Activated B cell treated with CpG ODN at 0.5 μM for 24 hours (primary cell): Measurements from ENCODE around the gene PTK7. TPM values are rescaled to one million over a fixed set of nuclear protein-coding genes. Genes with fewer than 3 reads are reported as not detected.
"Not testable (repeated sequence)": the region's sequence is repeated elsewhere in the genome, so short reads cannot be mapped to it uniquely, and the experiment has no call there.

Experiments used
- ATAC-seq: fragments of 200-7000 bp; cut with Tn5 transposase; one replicate; pipeline ENCODE4 v1.10.0; 2021; ENCODE audit warnings: low read depth, mild to moderate bottlenecking, moderate library complexity
- CTCF ChIA-PET: fragments of 350-600 bp; sonication (Branson Sonifier 250); formaldehyde crosslinking; loops from one replicate; lab custom pipeline; 2021; ENCODE audit warnings: antibody characterized with exemption; lab: Charles Lee
- POLR2A ChIA-PET: fragments of 350-600 bp; sonication (Branson Sonifier 250); formaldehyde crosslinking; loops from one replicate; lab custom pipeline; 2021; ENCODE audit warnings: antibody characterized with exemption; lab: Charles Lee
- DNase-seq: peaks from one replicate; pipeline ENCODE4 v3.0.0; 2022
- H3K27ac Mint-ChIP-seq: one replicate; pipeline ENCODE4 v1.8.0; 2020; ENCODE audit warnings: mixed read lengths
- H3K27me3 Mint-ChIP-seq: one replicate; pipeline ENCODE4 v1.8.0; 2021; ENCODE audit warnings: mixed read lengths
- H3K36me3 Mint-ChIP-seq: one replicate; pipeline ENCODE4 v1.8.0; 2021; ENCODE audit warnings: low read depth, mixed read lengths
- H3K4me1 Mint-ChIP-seq: one replicate; pipeline ENCODE4 v1.8.0; 2021; ENCODE audit warnings: mixed read lengths
- H3K4me3 Mint-ChIP-seq: one replicate; pipeline ENCODE4 v1.8.0; 2020; ENCODE audit warnings: mild to moderate bottlenecking, mixed read lengths
- H3K9me3 Mint-ChIP-seq: one replicate; pipeline ENCODE4 v1.8.0; 2020; ENCODE audit warnings: mixed read lengths
- intact Hi-C: fragments of 100-400 bp; cut with micrococcal nuclease; formaldehyde crosslinking; loops from one replicate; pipeline ENCODE4 v1.15.1; 2024
- total RNA-seq: library from RNA; stranded (reverse); gene quantifications from 2 replicates; pipeline ENCODE4 v1.2.3, GENCODE V29; 2022
- TF ChIP-seq, protein P1 (sequence below): fragments of 200-600 bp; IDR thresholded peaks from one replicate; pipeline ENCODE4 v1.8.0; 2022; ENCODE audit warnings: antibody characterized with exemption, mild to moderate bottlenecking

Gene PTK7
- total RNA-seq, 1 donor from 2014 or later = 0.82 TPM

DNA sequence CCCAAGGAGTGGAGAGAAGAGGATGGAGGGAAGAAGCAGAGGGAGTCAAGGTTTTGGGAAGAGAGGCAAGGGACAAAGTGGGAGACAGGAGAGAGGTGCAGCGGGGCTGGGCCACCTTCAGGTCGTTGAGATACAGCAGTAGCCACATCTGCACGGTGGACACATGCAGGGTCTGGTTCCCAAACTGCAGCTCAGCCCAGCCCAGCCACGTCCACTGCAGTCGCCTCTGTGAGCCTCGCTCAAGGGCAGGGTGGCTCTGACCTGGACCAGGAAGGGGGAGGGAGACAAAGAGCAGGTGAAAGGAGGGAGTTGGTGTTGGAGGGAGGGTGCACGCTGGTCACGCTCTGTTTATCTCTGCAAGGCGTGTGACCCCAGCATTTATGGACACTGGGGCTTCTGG, 37.4 kb upstream of the PTK7 start:
- DNase-seq = no peak
- H3K36me3 Mint-ChIP-seq = peaks cover 72% of the 10 kb centered on the region
- ATAC-seq = no peak
- intact Hi-C loops = no loop called here
- POLR2A ChIA-PET = no interaction called here
- no peak overlapping the region for H3K27ac Mint-ChIP-seq
- CTCF ChIA-PET = no interaction called here
- H3K4me3 Mint-ChIP-seq = no peak overlapping the region
- no peaks in the 10 kb centered on the region for H3K9me3 Mint-ChIP-seq
- TF ChIP-seq, protein P1, sequence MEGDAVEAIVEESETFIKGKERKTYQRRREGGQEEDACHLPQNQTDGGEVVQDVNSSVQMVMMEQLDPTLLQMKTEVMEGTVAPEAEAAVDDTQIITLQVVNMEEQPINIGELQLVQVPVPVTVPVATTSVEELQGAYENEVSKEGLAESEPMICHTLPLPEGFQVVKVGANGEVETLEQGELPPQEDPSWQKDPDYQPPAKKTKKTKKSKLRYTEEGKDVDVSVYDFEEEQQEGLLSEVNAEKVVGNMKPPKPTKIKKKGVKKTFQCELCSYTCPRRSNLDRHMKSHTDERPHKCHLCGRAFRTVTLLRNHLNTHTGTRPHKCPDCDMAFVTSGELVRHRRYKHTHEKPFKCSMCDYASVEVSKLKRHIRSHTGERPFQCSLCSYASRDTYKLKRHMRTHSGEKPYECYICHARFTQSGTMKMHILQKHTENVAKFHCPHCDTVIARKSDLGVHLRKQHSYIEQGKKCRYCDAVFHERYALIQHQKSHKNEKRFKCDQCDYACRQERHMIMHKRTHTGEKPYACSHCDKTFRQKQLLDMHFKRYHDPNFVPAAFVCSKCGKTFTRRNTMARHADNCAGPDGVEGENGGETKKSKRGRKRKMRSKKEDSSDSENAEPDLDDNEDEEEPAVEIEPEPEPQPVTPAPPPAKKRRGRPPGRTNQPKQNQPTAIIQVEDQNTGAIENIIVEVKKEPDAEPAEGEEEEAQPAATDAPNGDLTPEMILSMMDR = no peak
- H3K27me3 Mint-ChIP-seq = no peaks in the 10 kb centered on the region
- no peaks in the 10 kb centered on the region for H3K4me1 Mint-ChIP-seq

DNA sequence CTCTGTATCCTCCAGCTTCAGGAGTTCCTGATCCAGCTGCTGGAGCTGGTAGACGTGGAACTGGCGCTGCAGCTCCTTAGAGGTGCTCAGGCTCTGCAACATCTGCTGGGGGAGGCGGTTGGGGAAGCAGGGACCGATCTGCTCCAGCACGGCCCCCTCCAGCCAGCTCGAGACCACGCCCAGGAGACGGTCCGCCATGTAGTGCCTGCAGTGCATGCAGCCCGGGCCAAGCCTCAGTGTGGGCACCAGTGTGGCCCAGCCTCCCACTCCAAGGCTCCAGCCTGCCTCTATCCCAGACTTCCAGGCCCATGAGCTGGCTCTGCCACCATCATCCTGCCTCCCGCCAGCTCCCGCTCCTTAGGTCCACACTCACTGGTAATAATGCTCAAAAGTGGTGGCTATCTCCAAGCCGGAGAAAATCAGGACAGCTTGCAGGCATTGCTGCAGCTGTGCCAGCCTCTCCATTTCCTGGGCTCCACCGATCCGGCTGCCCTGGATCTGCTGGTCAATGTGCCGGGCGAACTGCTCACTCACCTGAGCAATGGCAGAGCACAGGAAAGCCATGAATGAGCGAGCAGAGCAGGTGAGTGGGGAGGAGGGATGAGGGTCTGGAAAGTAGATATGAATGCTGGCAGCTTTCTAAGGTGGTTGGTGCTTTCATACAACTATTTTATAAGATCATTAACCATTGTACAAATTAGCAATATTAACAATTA, 35.4 kb upstream of the PTK7 start:
- intact Hi-C loops = no loop called here
- H3K27ac Mint-ChIP-seq = no peak overlapping the region
- no peaks in the 10 kb centered on the region for H3K27me3 Mint-ChIP-seq
- DNase-seq (no peak), ATAC-seq (no peak)
- TF ChIP-seq, protein P1 = no peak
- CTCF ChIA-PET = no interaction called here
- POLR2A ChIA-PET = no interaction called here
- peaks cover 71% of the 10 kb centered on the region for H3K36me3 Mint-ChIP-seq
- no peak overlapping the region for H3K4me3 Mint-ChIP-seq
- H3K4me1 Mint-ChIP-seq = no peaks in the 10 kb centered on the region
- H3K9me3 Mint-ChIP-seq = no peaks in the 10 kb centered on the region

DNA sequence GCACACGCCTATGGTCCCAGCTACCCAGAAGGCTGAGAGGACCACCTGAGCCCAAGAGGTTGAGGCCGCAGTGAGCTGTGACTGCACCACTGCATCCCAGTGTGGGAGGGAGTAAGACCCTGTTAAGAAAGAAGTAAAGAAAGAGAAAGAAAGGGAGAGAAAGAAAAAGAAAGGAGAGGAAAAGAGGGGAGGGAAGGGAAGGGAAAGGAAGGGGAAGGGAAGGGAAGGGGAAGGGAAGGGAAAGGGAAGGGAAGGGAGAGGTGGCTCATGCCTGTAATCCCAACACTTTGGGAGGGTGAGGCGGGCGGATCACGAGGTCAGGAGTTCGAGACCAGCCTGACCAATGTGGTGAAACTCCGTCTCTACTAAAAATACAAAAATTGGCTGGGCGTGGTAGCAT, 34.6 kb upstream of the PTK7 start:
- H3K36me3 Mint-ChIP-seq = peaks cover 74% of the 10 kb centered on the region
- DNase-seq, intact Hi-C loops, H3K9me3 Mint-ChIP-seq, ATAC-seq, H3K27ac Mint-ChIP-seq, H3K4me1 Mint-ChIP-seq, H3K4me3 Mint-ChIP-seq, H3K27me3 Mint-ChIP-seq: not testable (repeated sequence)
- ChIA-PET CTCF (interaction anchor here (0.7 kb wide), 1 partner anchor 664 kb away, joined by 3 read pairs; no protein-coding TSS in a partner anchor), POLR2A (interaction anchor here (0.8 kb wide), 1 partner anchor 183 kb away, joined by 3 read pairs; no protein-coding TSS in a partner anchor)

DNA sequence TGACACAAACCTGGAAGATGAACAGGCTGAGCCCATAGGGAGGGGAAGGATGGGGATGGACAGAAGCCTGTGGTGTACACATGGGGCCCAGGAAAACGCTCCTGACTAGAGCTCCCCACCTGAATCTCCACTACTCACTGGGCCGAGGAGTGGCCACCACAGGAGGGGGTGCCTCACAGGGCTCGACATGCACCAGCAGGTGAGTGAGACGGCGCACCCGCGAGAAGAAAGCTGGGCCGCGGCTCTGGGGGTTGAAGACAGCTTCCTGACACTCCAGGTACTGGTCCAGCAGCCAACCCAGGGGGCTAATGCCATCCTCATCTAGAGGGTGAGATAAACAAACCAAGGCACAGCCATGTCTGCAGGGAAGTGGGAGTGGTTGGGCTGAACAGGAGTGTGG, 32.8 kb upstream of the PTK7 start:
- Mint-ChIP-seq H3K27ac (no peak overlapping the region), H3K4me1 (no peaks in the 10 kb centered on the region), H3K9me3 (no peaks in the 10 kb centered on the region), H3K36me3 (peaks cover 70% of the 10 kb centered on the region), H3K4me3 (no peak overlapping the region), H3K27me3 (no peaks in the 10 kb centered on the region)
- ChIA-PET POLR2A (no interaction called here), CTCF (no interaction called here)
- DNase-seq (no peak), ATAC-seq (no peak)
- TF ChIP-seq, protein P1 = no peak
- intact Hi-C loops = no loop called here

DNA sequence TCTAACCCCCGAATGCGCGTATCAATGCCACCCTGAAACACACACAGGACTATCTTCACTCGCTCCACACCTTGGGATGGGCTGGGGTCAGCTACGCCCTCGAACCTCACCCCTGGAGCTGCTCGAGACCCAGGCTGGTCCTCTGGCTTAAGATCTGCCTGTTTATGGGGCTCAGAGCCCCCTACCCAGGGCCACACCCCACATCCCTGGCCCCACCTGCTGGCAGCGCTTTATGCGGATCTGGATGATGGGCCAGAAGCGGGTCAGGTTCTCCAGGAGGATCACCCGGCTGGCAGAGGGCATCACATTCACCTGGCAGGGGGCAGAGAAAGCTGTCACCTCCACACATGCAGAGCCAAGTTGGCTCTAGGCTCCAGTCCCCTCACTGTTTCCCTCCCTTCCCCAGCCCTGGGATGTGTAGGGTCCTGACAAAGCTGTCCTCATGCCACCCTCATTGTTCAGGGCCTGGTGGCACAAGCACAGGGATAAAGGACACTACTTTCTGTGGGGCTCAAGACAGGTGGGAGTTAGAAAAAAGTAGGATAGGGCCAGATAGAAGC, 30.7 kb upstream of the PTK7 start:
- no peaks in the 10 kb centered on the region for H3K9me3 Mint-ChIP-seq
- ChIA-PET POLR2A (interaction anchor here (0.9 kb wide), 1 partner anchor 14 kb away, joined by 3 read pairs; the partner anchor contains the start of genes KLC4 and MRPL2), CTCF (no interaction called here)
- H3K4me3 Mint-ChIP-seq = no peak overlapping the region
- TF ChIP-seq, protein P1 = no peak
- H3K27me3 Mint-ChIP-seq = no peaks in the 10 kb centered on the region
- DNase-seq (no peak), ATAC-seq (no peak)
- H3K36me3 Mint-ChIP-seq = peaks cover 70% of the 10 kb centered on the region
- intact Hi-C loops = no loop called here
- no peaks in the 10 kb centered on the region for H3K4me1 Mint-ChIP-seq
- no peak overlapping the region for H3K27ac Mint-ChIP-seq
